HG03066 (cell line): Measurements from ENCODE around the gene AVP.
"Not testable (repeated sequence)": the region's sequence is repeated elsewhere in the genome, so short reads cannot be mapped to it uniquely, and the experiment has no call there.

Experiments
- ATAC-seq: cut with Tn5 transposase; IDR thresholded peaks from one replicate; pipeline ENCODE4 v1.9.1; 2021; ENCODE audit warnings: low read depth; ENCODE audit not compliant: unreplicated experiment

Gene AVP

GRCh38 chr20:3084283-3084985, at the start of gene AVP:
AVP (minus strand) TSS chr20:3084724; CDS start chr20:3084674, 50 bp downstream.
- ATAC-seq: no peak

GRCh38 chr20:3134151-3134550, 49.6 kb upstream of the AVP start:
- no peak for ATAC-seq

GRCh38 chr20:3133155-3133554, 48.6 kb upstream of the AVP start:
- ATAC-seq: no peak

- no peak for ATAC-seq
These were observed 45.6 kb upstream of the AVP start for GRCh38 chr20:3130051-3130600.

- ATAC-seq: no peak
These were observed 44.6 kb upstream of the AVP start for GRCh38 chr20:3129094-3129493.

- ATAC-seq: no peak
These were observed 43.9 kb upstream of the AVP start for GRCh38 chr20:3128275-3128984.

- ATAC-seq: no peak
These were observed 42.0 kb upstream of the AVP start for GRCh38 chr20:3126527-3126859.

GRCh38 chr20:3125776-3126526, 41.4 kb upstream of the AVP start:
- not testable (repeated sequence) for ATAC-seq

- not testable (repeated sequence) for ATAC-seq
These were observed 40.4 kb upstream of the AVP start for GRCh38 chr20:3124773-3125560.

- ATAC-seq: not testable (repeated sequence)
These were observed 39.6 kb upstream of the AVP start for GRCh38 chr20:3124163-3124562.

- no peak for ATAC-seq
These were observed 39.0 kb upstream of the AVP start for GRCh38 chr20:3123542-3123941.

- no peak for ATAC-seq
These were observed 37.6 kb upstream of the AVP start for GRCh38 chr20:3121955-3122610.

- ATAC-seq: no peak
These were observed 36.9 kb upstream of the AVP start for GRCh38 chr20:3121271-3121911.

- ATAC-seq: no peak
These were observed 34.5 kb upstream of the AVP start for GRCh38 chr20:3119044-3119443.

- not testable (repeated sequence) for ATAC-seq
These were observed 33.4 kb upstream of the AVP start for GRCh38 chr20:3117839-3118379.

- ATAC-seq: no peak
These were observed 31.8 kb upstream of the AVP start for GRCh38 chr20:3116341-3116740.

- ATAC-seq: no peak
These were observed 30.9 kb upstream of the AVP start for GRCh38 chr20:3115190-3116107.

GRCh38 chr20:3111995-3112394, 27.5 kb upstream of the AVP start:
- ATAC-seq: no peak
